Left forelimb (tissue), 1 donor: Measurements from ENCODE around the gene SIPA1L3.

Experiments
- DNase-seq: peaks from one replicate; pipeline ENCODE4 v3.0.0-alpha.2; 2018; ENCODE audit warnings: low spot score

Gene SIPA1L3

GRCh38 chr19:38245826-38246498 is 339.0 kb downstream of the SIPA1L3 start:
- DNase-seq = no peak

DNA sequence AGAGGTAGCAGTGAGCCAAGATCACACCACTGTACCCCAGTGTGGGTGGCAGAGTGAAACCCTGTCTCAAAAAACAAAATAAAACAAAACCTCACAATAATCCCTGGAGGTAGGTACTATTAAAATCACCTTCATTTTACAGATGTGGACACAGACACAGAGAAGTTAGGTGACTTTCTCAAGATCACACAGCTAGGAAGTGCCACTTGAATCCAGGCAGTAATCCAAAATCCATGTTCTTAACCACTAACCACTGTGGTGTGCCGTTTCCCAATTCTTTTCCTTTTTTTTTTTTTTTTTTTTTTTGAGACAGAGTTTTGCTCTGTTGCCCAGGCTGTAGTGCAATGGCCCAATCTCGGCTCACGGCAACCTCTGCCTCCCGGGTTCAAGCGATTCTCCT is 340.1 kb downstream of the SIPA1L3 start:
- DNase-seq = no peak

GRCh38 chr19:38247734-38248268 is 340.8 kb downstream of the SIPA1L3 start:
- DNase-seq = no peak

GRCh38 chr19:38248421-38248820 is 341.4 kb downstream of the SIPA1L3 start:
- DNase-seq = no peak

DNA sequence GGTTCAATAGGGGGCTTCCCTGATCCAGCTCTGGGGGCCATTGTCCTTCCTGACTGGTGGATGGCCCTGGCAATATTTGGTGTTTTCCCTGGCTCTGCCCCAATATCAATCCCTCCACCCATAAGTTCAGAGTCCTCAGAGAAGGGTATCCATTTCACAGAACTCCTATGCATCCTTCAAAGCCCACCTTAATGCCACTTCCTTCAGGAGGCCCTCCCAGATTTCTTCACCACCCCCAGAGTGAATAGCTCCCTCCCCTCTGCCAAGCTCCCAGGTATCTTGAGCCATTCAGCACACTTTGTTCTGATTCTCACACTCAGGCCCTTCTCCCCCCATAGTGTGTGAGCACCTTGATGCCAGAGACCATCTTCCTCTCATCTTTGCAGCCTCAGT is 343.4 kb downstream of the SIPA1L3 start:
- DNase-seq = no peak

DNA sequence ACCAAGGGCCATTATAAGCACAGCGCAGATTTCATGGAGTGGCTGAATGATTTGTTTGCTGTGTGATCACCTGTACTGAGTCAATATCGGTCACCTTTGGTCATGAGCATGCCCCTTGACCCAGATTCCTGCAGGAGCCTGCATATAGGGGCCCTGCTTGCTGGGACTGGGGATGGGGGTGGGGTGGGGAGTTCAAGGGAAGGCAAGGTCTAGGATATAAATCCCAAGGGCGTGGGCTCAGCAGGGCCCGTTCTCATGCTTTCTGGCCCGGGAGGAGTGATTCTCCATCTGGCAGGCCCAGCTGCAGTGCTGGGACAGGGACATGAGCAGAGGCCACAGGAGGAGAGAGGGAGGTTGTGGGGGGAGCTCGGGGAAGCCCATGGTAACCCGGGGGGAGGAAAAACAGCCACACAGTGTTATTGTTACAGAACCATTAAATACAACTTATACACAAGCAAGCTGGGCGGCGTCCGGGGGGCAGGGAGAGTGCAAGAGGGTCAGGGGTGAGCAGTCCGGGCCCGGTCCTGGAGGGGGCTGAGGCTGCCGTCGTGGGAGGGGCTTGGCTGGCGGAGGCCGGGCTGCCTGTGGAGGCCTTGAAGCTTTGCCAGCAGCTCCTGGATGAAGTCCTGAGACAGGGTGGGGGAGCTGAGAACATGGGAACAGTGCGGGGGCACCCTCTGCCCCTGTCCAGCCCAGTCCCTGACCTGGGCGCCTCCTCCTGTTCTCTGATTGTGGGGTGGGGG is 344.0 kb downstream of the SIPA1L3 start:
- peak; percentile 83 for DNase-seq

DNA sequence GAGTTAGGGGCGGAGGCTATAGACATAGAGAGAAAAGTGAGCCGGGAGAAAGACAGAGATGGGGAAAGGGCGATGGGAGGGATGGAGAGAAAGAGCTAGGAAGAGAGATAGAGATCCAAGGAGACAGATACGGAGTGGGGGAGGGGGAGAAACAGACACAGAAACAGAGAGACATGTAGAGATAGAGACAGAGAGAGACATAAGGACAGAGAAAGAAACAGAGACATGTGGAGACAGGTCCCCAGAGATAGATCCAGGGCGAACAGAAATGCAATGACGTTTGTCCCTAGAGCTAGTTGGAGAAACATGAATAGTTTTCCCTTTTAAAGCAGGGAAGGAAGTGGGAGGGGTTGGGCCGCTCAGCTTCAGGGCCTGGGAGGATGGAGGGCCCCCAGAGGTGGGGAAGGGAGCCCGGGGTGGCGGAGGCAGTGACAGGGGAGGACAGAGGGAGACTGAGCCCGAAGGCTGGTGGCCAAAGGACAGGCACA is 344.6 kb downstream of the SIPA1L3 start:
- no peak for DNase-seq

- no peak for DNase-seq
Measured at GRCh38 chr19:38252385-38252784, 345.4 kb downstream of the SIPA1L3 start.

DNA sequence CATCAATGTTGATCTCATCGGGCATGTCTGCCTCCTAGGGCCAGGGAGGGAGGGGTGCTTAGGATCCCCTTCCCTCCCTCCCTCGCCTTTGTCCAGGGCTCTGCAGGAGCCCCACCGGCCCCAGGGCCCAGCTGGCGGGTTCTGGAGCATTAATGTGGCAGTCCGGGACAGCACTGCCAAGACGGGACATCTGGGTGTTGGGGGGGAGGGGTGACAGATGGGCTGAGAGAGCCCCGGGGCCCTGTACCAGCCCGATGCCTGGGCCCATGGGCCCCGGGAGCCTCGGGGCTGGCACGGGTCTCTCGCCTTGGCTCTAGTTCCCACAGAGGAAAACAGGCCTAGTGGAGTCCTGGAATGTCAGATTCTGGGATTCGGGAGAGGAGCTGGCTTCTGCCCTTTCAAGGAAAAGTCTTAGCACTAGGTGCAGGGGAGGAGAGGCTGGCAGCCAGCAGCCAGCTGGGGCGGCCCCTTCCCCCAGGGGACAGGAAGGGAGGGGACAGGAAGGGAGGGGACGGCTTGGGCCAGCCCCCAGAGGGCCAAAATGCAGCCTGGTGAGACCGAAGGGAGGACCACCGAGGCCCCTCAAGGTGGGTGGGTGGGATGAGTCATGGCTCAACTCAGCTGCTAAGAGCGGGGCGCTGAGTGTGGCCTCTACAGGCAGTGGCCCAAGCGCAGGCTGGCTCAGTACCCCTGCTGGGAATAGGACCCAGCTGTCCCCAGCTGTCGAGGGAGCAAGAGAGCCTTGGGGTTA is 346.1 kb downstream of the SIPA1L3 start:
- no peak for DNase-seq

GRCh38 chr19:38253788-38254187 is 346.8 kb downstream of the SIPA1L3 start:
- DNase-seq = no peak

DNA sequence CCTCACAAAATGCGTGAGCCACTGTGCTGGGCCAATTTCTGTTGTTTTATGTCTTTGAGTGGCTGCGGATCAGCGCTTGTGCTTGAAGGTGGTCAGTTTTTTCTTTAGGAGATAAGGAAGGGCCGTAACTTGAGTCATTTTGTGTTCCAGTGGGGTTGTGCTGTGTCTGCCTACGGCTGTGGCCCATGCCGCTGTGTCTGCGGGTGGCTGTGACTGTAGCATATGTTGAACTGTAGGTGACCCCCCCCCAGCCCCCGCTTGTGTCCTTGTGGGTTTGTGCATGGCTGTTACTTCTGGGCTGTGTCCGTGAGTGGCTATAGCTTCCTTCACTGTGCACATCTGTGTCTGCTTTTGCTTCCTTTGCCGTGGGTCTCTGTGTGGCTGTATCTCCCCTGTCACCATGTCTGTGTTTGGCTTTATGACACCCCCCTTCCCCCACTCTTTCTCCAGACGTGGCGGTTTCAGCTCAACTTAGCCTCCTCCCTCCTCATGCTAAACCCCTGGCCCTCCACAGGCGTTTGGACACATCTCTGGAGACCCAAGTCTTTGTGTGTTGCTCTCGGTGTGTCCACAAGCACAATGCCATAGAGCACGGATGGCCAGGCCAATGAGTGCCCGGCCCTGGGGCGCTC is 348.5 kb downstream of the SIPA1L3 start:
- no peak for DNase-seq
